HG03045 (cell line): ENCODE data around the gene TMEM132C.
"Not testable (repeated sequence)": the region's sequence is repeated elsewhere in the genome, so short reads cannot be mapped to it uniquely, and the experiment has no call there.

Source experiments
- ATAC-seq: cut with Tn5 transposase; IDR thresholded peaks from one replicate; pipeline ENCODE4 v1.9.1; 2021; ENCODE audit warnings: mild to moderate bottlenecking, moderate library complexity; ENCODE audit not compliant: unreplicated experiment

Gene TMEM132C

GRCh38 chr12:128463881-128464280 is 196.9 kb downstream of the TMEM132C start:
- no peak for ATAC-seq

GRCh38 chr12:128467882-128468281 is 200.9 kb downstream of the TMEM132C start:
- no peak for ATAC-seq

- no peak for ATAC-seq
Observed at GRCh38 chr12:128468926-128469325, 202.0 kb downstream of the TMEM132C start.

- no peak for ATAC-seq
Observed at GRCh38 chr12:128471491-128471890, 204.5 kb downstream of the TMEM132C start.

- no peak for ATAC-seq
Observed at GRCh38 chr12:128474916-128475315, 207.9 kb downstream of the TMEM132C start.

GRCh38 chr12:128476266-128476665 is 209.3 kb downstream of the TMEM132C start:
- ATAC-seq: no peak

- no peak for ATAC-seq
Observed at GRCh38 chr12:128483526-128484255, 216.7 kb downstream of the TMEM132C start.

GRCh38 chr12:128497376-128497775 is 230.4 kb downstream of the TMEM132C start:
- ATAC-seq: not testable (repeated sequence)

GRCh38 chr12:128507470-128507869 is 240.5 kb downstream of the TMEM132C start:
- ATAC-seq: no peak

GRCh38 chr12:128509170-128509569 is 242.2 kb downstream of the TMEM132C start:
- no peak for ATAC-seq

GRCh38 chr12:128510511-128510910 is 243.5 kb downstream of the TMEM132C start:
- no peak for ATAC-seq

GRCh38 chr12:128513331-128513730 is 246.4 kb downstream of the TMEM132C start:
- no peak for ATAC-seq

- ATAC-seq: no peak
Observed at GRCh38 chr12:128513831-128514230, 246.9 kb downstream of the TMEM132C start.

- no peak for ATAC-seq
Observed at GRCh38 chr12:128518644-128519043, 251.7 kb downstream of the TMEM132C start.

- no peak for ATAC-seq
Observed at GRCh38 chr12:128519426-128519825, 252.5 kb downstream of the TMEM132C start.

GRCh38 chr12:128521981-128522380 is 255.0 kb downstream of the TMEM132C start:
- ATAC-seq: no peak

- no peak for ATAC-seq
Observed at GRCh38 chr12:128524439-128524838, 257.5 kb downstream of the TMEM132C start.

GRCh38 chr12:128531170-128531569 is 264.2 kb downstream of the TMEM132C start:
- no peak for ATAC-seq

GRCh38 chr12:128534906-128535305 is 267.9 kb downstream of the TMEM132C start:
- ATAC-seq: no peak

- ATAC-seq: no peak
Observed at GRCh38 chr12:128536810-128537209, 269.8 kb downstream of the TMEM132C start.

- no peak for ATAC-seq
Observed at GRCh38 chr12:128537668-128538067, 270.7 kb downstream of the TMEM132C start.

- ATAC-seq: no peak
Observed at GRCh38 chr12:128542844-128543243, 275.9 kb downstream of the TMEM132C start.

GRCh38 chr12:128543460-128543859 is 276.5 kb downstream of the TMEM132C start:
- no peak for ATAC-seq
